Stomach smooth muscle (tissue), 2 donors: ENCODE measurements around the gene RSPH10B2.
"Not testable (repeated sequence)": the region's sequence is repeated elsewhere in the genome, so short reads cannot be mapped to it uniquely, and the experiment has no call there.

ENCODE experiments used
- H3K27ac ChIP-seq: one replicate; pipeline ENCODE4 v1.7.0; 2013; ENCODE audit warnings: mild to moderate bottlenecking, low read length, inconsistent platforms
- H3K27me3 ChIP-seq, 2 donors: one replicate each; pipeline ENCODE4 v1.7.0; 2013; ENCODE audit warnings: low read length in 2 of 2; ENCODE audit not compliant: insufficient read depth in 2 of 2, control insufficient read depth in 1 of 2
- H3K36me3 ChIP-seq, 2 donors: one replicate each; pipeline ENCODE4 v1.7.0; 2013; ENCODE audit warnings: low read length in 2 of 2; ENCODE audit not compliant: control insufficient read depth in 2 of 2, insufficient read depth in 2 of 2
- H3K4me1 ChIP-seq: one replicate; pipeline ENCODE4 v1.7.0; 2013; ENCODE audit warnings: low read length; ENCODE audit not compliant: control insufficient read depth, insufficient read depth
- H3K4me3 ChIP-seq, 2 donors: one replicate each; pipeline ENCODE4 v1.7.0; 2013; ENCODE audit warnings: low read length in 2 of 2
- H3K9ac ChIP-seq, 2 donors: one replicate each; pipeline ENCODE4 v1.7.0; 2013; ENCODE audit warnings: low read length in 2 of 2, mild to moderate bottlenecking in 1 of 2
- H3K9me3 ChIP-seq, 2 donors: one replicate each; pipeline ENCODE4 v1.7.0; 2013; ENCODE audit warnings: low read length in 2 of 2; ENCODE audit not compliant: control insufficient read depth in 2 of 2
- donor health status: healthy.
- donor health status: Pancreatic carcinoma.

Gene RSPH10B2

DNA sequence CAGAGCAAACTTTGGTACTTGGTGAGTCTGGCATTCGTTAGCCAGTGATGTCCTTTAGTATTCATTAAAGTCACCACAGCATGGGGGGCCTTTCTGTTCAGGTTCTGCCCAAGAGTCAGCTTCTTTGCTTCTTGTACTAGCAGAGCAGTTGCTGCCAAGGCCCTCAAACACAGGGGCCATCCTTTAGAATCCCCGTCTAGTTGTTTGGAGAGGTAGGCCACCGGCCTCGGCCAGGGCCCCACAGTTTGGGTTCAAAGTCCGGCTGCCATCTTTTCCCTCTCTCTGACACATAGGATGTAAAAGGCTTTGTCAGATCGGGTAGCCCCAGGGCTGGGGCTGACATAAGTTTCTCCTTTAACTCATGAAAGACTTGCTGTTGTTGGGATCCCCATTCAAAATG, 89.8 kb downstream of the RSPH10B2 start:
- not testable (repeated sequence) for H3K9me3 ChIP-seq, H3K9ac ChIP-seq

DNA sequence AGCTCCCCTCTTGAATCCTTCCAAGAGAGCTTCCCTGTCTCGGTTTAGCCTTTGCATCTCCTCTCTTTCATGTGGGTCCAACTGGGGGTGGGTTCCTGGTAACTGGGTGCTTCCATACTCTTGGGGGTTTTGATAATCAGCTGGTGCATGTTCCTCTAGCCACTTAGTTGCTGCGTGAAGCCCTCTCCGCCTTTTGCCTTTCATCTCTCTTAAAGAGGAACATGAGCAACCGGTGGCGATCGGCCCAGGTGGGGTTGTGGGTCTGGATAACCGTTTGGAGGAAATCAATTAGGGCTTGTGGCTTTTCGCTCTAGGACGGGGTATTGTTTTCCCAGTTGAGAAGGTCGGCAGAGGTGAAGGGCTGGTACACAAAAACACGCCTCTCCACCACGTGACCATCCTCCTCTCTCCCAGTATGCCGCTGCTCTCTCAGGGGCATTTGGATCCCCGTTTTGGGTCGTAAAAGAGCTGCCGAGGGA, 92.1 kb downstream of the RSPH10B2 start:
- H3K9me3 ChIP-seq, H3K27me3 ChIP-seq, H3K9ac ChIP-seq, H3K4me3 ChIP-seq, H3K27ac ChIP-seq, H3K4me1 ChIP-seq, H3K36me3 ChIP-seq: not testable (repeated sequence)

More for the DNA sequence above, 89.8 kb downstream of the RSPH10B2 start:
- not testable (repeated sequence) for H3K4me3 ChIP-seq, H3K27ac ChIP-seq, H3K36me3 ChIP-seq, H3K27me3 ChIP-seq, H3K4me1 ChIP-seq

- not testable (repeated sequence) for H3K27ac ChIP-seq, H3K4me3 ChIP-seq, H3K4me1 ChIP-seq, H3K27me3 ChIP-seq, H3K9ac ChIP-seq, H3K36me3 ChIP-seq, H3K9me3 ChIP-seq
Measured at GRCh38 chr7:6847751-6848150, 93.8 kb downstream of the RSPH10B2 start.
